BE2C (cell line): ENCODE measurements around the gene KBTBD12.

Experiments
- DNase-seq: peaks from one replicate; pipeline ENCODE4 v3.0.0-alpha.2; 2020
- H3K27me3 ChIP-seq: fragments of 250-450 bp; sonication (Bioruptor Pico); 2 replicates; pipeline ENCODE4 v1.5.1; 2020; ENCODE audit warnings: mild to moderate bottlenecking
- H3K36me3 ChIP-seq: fragments of 250-450 bp; sonication (Bioruptor Pico); 2 replicates; pipeline ENCODE4 v1.5.1; 2020; ENCODE audit warnings: mild to moderate bottlenecking
- H3K4me1 ChIP-seq: fragments of 250-450 bp; sonication (Bioruptor Pico); 2 replicates; pipeline ENCODE4 v1.5.1; 2020
- H3K4me3 ChIP-seq: 2 replicates; pipeline ENCODE4 v1.5.1; 2011; ENCODE audit warnings: low read depth, low read length
- H3K9me3 ChIP-seq: fragments of 250-450 bp; sonication (Bioruptor Pico); 2 replicates; pipeline ENCODE4 v1.5.1; 2020
- CTCF ChIP-seq: IDR thresholded peaks from 2 replicates; pipeline ENCODE4 v1.5.1; 2012; ENCODE audit warnings: mild to moderate bottlenecking, low read depth, low read length

Gene KBTBD12

DNA sequence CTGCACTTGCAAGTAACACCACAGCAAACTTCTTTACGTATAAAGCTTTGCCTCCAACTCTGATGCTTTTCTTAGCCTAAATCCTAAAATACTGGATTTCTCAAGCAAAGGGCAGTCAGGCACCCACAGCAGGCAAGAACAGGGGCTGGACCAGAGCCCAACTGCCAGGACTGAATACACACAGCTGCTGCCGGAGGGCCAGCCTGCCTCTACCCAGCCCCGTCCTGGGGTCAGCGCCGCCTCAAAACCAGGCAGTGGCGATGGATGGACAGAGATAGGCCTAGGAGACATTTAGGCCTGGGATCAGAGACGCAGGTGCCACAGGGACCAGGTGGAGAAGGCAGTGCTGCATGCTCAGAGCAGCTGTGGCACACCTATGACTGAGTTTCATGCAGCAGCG lies 89.6 kb downstream of the KBTBD12 start:
- no peaks in the 10 kb centered on the region for H3K4me1 ChIP-seq
- no peaks in the 10 kb centered on the region for H3K9me3 ChIP-seq
- H3K27me3 ChIP-seq = no peaks in the 10 kb centered on the region
- no peak for TF ChIP-seq CTCF
- DNase-seq = no peak
- H3K4me3 ChIP-seq = no peak overlapping the region
- H3K36me3 ChIP-seq = no peaks in the 10 kb centered on the region

DNA sequence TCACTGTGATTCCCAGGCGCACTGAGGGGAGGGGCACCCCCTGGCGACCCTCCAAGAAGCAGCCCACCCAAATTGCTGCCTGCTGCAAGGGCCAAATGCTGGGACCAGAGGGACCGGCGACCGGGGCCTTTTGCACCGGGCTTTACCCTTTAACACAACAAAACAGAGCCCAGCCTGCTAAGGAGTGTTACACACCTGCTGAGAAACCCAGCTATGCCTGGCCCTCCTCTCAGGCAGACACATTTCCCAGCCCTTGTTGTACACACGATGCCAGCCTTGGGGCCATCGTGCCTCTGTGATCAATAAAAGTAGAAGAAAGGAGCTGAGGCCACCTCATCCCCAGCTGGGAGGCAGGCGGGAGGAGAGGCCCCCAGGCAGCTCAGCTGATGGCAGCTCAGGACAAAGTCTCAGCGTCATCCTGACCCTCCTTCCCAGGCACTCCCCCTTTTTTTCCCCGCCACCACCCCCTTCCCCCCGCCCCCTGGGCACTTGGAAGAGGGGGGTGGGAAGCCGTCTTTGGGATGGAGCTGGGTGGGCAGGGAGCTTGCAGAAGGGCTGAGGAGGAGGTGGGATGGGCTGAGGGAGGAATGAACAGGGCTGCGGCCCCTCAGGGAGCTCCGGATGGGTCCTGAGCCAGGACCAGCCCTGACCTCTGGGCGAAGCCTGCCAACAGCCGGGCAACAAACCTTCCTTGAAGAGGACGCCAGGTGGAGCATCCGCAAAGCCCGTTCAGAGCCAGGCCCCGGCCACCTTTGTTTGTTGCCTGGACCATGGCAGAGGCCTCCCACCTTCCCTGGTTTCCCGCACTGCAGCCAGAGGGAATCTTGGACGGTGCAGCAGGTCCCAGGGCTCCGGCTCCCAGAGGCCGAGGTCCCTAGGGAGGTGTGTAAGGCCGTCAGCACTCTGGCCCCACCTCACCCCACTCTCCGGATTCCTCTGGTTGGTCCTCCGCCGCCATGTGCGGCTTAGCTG lies 91.3 kb downstream of the KBTBD12 start:
- H3K4me3 ChIP-seq = no peak overlapping the region

GRCh38 chr3:128007033-128007424 lies 92.0 kb downstream of the KBTBD12 start:
- H3K27me3 ChIP-seq = no peaks in the 10 kb centered on the region
- TF ChIP-seq CTCF = no peak
- no peaks in the 10 kb centered on the region for H3K36me3 ChIP-seq
- no peaks in the 10 kb centered on the region for H3K4me1 ChIP-seq
- no peak overlapping the region for H3K4me3 ChIP-seq
- no peak for DNase-seq
- H3K9me3 ChIP-seq = no peaks in the 10 kb centered on the region

More for the DNA sequence above, 91.3 kb downstream of the KBTBD12 start:
- Histone ChIP-seq H3K9me3 (no peaks in the 10 kb centered on the region), H3K27me3 (no peaks in the 10 kb centered on the region), H3K36me3 (no peaks in the 10 kb centered on the region), H3K4me1 (no peaks in the 10 kb centered on the region)
- no peak for DNase-seq
- no peak for TF ChIP-seq CTCF

- no peaks in the 10 kb centered on the region for H3K36me3 ChIP-seq
- no peaks in the 10 kb centered on the region for H3K27me3 ChIP-seq
- no peaks in the 10 kb centered on the region for H3K4me1 ChIP-seq
- TF ChIP-seq CTCF = no peak
- DNase-seq = no peak
- H3K9me3 ChIP-seq = no peaks in the 10 kb centered on the region
- no peak overlapping the region for H3K4me3 ChIP-seq
Observed at GRCh38 chr3:128009952-128010846, 95.2 kb downstream of the KBTBD12 start.

DNA sequence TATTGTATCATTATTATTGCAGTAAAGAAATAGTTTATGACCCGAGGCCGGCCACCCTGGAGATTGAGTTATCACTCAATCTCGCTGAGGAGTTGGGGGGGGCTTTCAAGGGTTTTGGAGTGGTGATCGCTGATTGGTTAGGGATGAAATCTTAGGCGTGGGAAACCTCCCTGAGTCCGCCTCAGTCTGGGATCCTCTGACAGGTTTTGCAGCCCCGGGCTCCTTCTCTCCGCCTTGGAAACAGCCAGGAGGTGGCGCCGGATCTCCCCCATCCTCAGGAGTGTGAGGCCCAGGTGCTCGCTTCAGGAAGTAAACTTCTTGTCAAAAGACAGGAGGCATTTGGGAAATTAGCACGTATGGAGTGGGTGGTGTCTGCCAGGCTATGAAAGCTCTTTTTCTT lies 96.1 kb downstream of the KBTBD12 start:
- Histone ChIP-seq H3K4me1 (no peaks in the 10 kb centered on the region), H3K4me3 (no peak overlapping the region), H3K36me3 (no peaks in the 10 kb centered on the region), H3K9me3 (no peaks in the 10 kb centered on the region), H3K27me3 (no peaks in the 10 kb centered on the region)
- peak; percentile 53 for DNase-seq
- peak; percentile 61 for TF ChIP-seq CTCF

DNA sequence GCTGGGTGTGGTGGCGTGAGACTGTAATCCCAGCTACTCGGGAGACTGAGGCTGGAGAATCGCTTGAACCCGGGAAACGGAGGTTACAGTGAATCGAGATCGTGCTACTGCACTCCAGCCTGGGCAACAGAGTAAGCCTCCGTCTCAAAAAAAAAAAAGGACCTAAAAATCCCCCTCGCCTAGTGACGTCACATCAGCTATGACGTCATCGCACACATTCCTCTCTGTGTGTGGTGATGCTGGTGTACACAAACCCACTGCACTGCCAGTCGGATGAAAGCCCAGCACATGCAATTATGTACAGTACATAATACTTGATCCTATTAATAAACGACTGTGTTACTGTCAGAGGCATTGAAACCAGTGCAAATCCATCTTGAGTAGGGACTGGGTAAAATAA lies 97.0 kb downstream of the KBTBD12 start:
- H3K4me3 ChIP-seq = no peak overlapping the region
- H3K36me3 ChIP-seq = no peaks in the 10 kb centered on the region
- no peaks in the 10 kb centered on the region for H3K9me3 ChIP-seq
- TF ChIP-seq CTCF = no peak
- H3K4me1 ChIP-seq = no peaks in the 10 kb centered on the region
- no peak for DNase-seq
- H3K27me3 ChIP-seq = no peaks in the 10 kb centered on the region
